Lower leg skin (tissue), 3 donors: ENCODE data around the gene LIPC.

Source experiments
- POLR2A ChIP-seq, 2 donors: fragments of 450-650 bp; IDR thresholded peaks; one replicate each; pipeline ENCODE4 v1.6.1; 2016 to 2017; ENCODE audit warnings: antibody characterized with exemption in 2 of 2, mild to moderate bottlenecking in 1 of 2, moderate library complexity in 1 of 2
- TF ChIP-seq, protein P1 (sequence below), 3 donors: fragments of 450-650 bp; IDR thresholded peaks; one replicate each; pipeline ENCODE4 v1.5.1; 2016; ENCODE audit warnings: antibody characterized with exemption in 3 of 3, mild to moderate bottlenecking in 3 of 3, moderate library complexity in 2 of 3

GRCh38 chr15:58407236-58407775, 24.5 kb upstream of the LIPC start:
- TF ChIP-seq, protein P1, sequence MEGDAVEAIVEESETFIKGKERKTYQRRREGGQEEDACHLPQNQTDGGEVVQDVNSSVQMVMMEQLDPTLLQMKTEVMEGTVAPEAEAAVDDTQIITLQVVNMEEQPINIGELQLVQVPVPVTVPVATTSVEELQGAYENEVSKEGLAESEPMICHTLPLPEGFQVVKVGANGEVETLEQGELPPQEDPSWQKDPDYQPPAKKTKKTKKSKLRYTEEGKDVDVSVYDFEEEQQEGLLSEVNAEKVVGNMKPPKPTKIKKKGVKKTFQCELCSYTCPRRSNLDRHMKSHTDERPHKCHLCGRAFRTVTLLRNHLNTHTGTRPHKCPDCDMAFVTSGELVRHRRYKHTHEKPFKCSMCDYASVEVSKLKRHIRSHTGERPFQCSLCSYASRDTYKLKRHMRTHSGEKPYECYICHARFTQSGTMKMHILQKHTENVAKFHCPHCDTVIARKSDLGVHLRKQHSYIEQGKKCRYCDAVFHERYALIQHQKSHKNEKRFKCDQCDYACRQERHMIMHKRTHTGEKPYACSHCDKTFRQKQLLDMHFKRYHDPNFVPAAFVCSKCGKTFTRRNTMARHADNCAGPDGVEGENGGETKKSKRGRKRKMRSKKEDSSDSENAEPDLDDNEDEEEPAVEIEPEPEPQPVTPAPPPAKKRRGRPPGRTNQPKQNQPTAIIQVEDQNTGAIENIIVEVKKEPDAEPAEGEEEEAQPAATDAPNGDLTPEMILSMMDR (IDR thresholded peaks at IDR 0.05), result no peak
- TF ChIP-seq POLR2A (IDR thresholded peaks at IDR 0.05), result no peak
